ENCODE measurements around the gene ADAMTS2.

The ADAMTS2 gene

DNA sequence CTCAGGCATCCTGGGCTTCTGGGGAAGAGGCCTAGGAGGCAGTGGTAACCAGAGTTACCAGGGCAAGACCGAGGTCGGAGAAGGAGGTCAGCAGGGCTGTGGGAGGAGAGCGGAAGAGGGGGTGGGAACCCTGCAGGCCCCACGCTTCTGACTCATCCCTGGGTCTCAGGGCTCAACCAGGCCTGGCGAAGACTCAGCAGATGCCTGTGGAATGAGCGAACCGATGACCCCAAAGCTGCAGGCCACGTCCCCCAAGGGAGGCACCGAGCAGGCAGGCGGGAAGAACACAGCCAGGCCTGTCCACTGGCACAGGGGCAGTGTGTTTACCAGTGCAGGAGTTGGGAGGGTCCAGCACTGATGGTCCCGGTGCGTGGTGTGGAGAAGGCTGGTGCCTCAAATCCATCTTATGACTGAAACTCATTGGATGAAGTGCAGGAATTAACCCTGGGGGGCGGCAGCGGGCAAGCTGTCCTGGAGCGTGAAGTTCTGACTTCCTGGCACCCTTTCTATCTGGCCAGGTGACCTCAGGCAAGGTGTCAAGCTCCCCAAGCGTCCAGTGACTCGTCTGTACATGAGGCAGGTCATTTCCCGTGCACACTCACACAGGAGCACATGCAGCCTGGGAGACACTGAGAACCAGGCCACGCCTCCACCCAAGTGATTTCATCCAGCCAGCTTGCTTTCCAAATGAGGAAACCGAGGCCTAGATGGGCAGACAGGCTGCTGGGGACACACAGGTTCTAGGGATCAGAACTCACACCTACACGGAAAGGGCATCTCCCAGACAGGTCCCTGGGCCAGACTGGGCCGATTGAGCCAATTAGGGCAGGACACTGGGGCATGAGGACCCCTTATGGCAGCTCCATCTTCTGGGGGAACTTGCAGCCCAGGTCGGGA, 69.1 kb downstream of the ADAMTS2 start:
- no peak for TF ChIP-seq ZNF274 (IDR thresholded peaks at IDR 0.05; ENCODE audit: low read depth, low read length)
- H3K4me3 ChIP-seq (ENCODE audit: low read length): no peak overlapping the region

DNA sequence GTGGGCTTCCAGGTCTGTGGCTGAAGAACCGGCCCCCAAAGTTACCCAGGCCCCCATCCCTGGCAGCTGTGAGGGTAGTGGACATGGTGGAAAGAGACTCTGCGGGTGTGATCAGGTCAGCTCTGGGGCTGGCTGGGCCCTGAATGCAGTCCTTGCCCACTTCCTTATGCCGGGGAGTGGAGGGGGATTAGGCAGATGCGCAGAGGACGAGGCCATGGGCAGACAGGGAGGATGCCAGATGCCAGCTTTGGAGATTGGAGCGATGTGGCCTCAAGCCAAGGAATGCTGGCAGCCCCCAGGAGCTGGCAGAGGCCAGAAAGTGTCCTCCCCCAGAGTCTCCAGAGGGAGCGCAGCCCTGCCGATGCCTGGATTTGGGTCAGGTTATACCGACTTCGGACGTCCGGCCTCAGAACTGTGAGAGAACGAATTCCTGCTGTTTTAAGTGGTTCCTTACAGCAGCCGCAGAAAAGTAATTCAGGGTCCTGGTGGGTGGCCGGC, 69.8 kb downstream of the ADAMTS2 start:
- TF ChIP-seq ZNF274 (IDR thresholded peaks at IDR 0.05; ENCODE audit: low read depth, low read length): no peak
- no peak overlapping the region for H3K4me3 ChIP-seq (ENCODE audit: low read length)

- H3K4me3 ChIP-seq (ENCODE audit: low read length): no peak overlapping the region
- TF ChIP-seq ZNF274 (IDR thresholded peaks at IDR 0.05; ENCODE audit: low read depth, low read length): no peak
Observed at GRCh38 chr5:179274321-179275315, 70.6 kb downstream of the ADAMTS2 start.

DNA sequence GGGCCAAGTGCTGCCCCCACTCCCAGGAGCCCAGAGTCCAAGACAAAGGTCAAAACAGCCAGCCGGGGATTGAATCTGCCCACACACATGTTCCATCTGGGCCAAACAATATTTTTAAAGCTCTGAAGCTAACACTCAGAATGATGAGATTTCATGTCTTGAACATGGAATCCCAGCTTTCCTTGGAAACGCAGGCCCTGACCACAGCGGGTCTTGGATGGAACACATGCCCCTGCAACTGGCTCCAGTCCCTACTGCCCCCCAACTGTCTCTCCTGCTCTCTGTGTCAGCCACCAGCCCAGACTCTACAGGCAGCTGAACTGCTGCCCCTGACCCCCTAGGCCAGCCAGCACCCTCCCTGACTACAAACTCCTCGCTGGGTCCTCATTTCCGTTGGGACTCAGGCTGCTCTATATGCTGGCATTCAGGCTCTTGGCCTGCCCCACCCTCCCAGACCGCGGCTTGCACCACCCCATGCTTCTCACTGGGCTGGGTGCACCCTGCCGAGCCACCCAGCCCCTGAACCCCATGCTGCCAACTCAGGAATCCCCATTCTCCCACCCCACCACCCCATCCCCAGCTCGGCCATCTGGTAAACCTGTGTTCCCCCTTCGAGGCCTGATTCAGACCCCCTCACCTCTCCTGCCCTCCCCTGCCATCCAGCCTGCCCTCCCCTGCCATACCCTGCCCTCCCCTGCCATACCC, 71.7 kb downstream of the ADAMTS2 start:
- no peak for TF ChIP-seq ZNF274 (IDR thresholded peaks at IDR 0.05; ENCODE audit: low read depth, low read length)
- H3K4me3 ChIP-seq (ENCODE audit: low read length): no peak overlapping the region

GRCh38 chr5:179273073-179273435, 72.2 kb downstream of the ADAMTS2 start:
- H3K4me3 ChIP-seq (ENCODE audit: low read length): no peak overlapping the region
- no peak for TF ChIP-seq ZNF274 (IDR thresholded peaks at IDR 0.05; ENCODE audit: low read depth, low read length)

GRCh38 chr5:179272326-179273072, 72.8 kb downstream of the ADAMTS2 start:
- TF ChIP-seq ZNF274 (IDR thresholded peaks at IDR 0.05; ENCODE audit: low read depth, low read length): no peak
- no peak overlapping the region for H3K4me3 ChIP-seq (ENCODE audit: low read length)

DNA sequence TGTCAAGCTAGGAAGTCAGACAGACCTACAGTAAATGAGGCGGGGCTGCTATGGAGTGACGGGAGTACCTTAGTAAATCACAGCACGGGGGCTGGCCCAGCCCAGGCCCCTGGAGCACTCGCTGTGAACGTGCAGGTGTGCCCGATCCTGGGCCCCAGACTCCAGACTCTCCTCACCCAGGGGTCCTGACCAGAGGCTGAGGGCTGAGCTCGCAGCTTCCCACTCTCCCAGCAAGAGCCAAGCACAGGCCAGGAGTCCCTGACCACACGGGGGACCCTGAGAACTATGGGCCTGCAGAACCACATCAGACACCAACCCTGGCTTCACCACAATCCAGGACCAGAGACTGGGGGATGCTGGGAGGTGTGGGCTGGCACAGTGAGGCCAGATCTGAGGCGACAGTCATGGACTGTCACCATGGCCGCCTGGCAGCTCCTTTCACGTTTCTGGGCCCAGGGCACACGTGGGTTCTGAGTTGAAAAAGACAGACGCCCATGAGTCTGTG, 73.4 kb downstream of the ADAMTS2 start:
- TF ChIP-seq ZNF274 (IDR thresholded peaks at IDR 0.05; ENCODE audit: low read depth, low read length): no peak

GRCh38 chr5:179271428-179271734, 73.9 kb downstream of the ADAMTS2 start:
- TF ChIP-seq ZNF274 (IDR thresholded peaks at IDR 0.05; ENCODE audit: low read depth, low read length): no peak
- H3K4me3 ChIP-seq (ENCODE audit: low read length): no peak overlapping the region

More for the DNA sequence above, 73.4 kb downstream of the ADAMTS2 start:
- H3K4me3 ChIP-seq (ENCODE audit: low read length): no peak overlapping the region

DNA sequence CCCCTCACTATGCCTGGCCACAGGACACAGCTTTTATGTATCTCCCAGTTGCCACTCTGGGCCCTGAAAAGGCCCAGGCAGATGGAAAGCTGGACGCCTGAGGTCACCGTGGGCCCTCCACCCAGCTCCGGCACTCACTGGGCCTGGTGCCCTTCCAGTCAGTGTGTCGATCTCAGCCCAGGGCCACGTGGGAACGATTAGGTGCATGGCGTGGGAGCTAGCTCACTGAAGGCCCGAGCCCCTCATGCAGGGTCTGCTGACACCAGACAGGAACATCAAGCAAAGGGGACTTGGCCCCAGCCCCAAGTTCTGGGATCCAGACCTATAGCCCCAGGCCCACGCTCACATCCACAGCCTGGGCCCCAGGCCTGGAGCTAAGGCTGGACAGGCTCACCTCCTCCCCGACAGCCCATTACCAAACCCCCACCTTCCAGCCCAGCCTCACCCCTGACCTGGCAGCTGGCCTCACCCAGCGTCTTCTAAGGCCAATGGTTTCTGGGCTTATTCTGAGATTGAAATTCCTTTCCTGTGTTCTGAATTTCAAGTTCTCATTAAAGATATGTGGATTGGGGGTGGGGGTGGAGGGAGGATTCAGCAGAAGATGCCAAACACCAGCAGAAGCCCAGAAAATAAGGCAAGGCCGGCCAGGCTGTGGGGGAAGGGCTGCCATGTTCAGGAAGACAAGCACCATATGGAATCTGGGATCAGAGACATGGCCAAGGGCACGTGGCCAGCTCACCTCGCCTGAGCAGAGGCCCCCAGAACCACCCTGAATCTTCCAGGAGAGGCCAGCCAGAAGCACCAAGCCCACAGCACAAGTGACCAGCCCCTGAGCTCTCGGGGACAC, 74.5 kb downstream of the ADAMTS2 start:
- H3K4me3 ChIP-seq (ENCODE audit: low read length): no peak overlapping the region
- no peak for TF ChIP-seq ZNF274 (IDR thresholded peaks at IDR 0.05; ENCODE audit: low read depth, low read length)

- no peak overlapping the region for H3K4me3 ChIP-seq (ENCODE audit: low read length)
- no peak for TF ChIP-seq ZNF274 (IDR thresholded peaks at IDR 0.05; ENCODE audit: low read depth, low read length)
Observed at GRCh38 chr5:179269781-179270543, 75.3 kb downstream of the ADAMTS2 start.

DNA sequence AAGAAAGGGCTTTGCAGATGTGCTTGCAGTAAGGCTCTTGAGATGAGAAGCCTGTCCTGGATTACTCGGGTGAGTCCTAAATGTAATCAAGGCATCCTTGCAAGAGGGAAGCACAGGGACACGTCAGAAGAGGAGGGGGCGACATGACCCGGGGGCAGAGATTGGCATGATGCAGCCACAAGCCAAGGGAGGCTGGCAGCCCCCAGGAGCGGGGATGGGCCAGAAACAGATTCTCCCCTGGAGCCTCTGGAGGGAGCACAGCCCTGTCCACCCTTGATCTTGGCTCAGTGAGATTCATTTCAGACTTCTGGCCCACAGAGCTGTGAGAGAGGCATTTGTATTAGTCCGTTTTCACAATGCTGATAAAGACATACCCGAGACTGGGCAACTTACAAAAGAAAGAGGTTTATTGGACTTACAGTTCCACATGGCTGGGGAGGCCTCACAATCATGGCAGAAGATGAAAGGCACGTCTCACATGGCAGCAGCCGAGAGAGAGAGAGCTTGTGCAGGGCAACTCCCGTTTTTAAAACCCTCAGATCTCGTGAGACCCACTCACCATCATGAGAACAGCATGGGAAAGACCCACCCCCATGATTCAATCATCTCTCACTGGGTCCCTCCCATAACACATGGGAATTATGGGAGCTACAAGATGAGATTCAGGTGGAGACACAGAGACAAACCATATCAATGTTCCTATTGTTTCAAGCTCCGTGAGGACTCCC, 76.1 kb downstream of the ADAMTS2 start:
- no peak for TF ChIP-seq ZNF274 (IDR thresholded peaks at IDR 0.05; ENCODE audit: low read depth, low read length)
- no peak overlapping the region for H3K4me3 ChIP-seq (ENCODE audit: low read length)

All from GM08714 (cell line).